ENCODE data around the gene SP2. TPM values are rescaled to one million over a fixed set of nuclear protein-coding genes. Genes with fewer than 3 reads are reported as not detected.

The SP2 gene
- total RNA-seq, 2 donors from 2014 or later = 18.1 to 21.6 TPM

DNA sequence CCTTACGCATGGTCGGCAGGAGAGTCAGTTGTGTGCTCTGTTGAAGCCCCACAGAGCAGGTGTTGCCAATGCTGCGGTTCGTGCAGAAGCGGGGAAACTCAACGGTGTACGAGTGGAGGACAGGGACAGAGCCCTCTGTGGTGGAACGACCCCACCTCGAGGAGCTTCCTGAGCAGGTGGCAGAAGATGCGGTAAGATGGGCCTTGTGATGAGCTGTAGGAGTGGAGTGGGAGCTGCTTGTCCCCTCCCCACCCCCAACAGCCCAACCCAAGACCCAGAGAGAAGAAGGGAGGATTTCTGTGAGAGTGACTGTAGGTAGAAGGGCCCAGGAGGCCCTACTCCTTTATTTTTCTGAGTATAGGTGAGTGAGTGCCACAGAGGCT lies 79.8 kb downstream of the SP2 start:
- TF ChIP-seq, protein P1, sequence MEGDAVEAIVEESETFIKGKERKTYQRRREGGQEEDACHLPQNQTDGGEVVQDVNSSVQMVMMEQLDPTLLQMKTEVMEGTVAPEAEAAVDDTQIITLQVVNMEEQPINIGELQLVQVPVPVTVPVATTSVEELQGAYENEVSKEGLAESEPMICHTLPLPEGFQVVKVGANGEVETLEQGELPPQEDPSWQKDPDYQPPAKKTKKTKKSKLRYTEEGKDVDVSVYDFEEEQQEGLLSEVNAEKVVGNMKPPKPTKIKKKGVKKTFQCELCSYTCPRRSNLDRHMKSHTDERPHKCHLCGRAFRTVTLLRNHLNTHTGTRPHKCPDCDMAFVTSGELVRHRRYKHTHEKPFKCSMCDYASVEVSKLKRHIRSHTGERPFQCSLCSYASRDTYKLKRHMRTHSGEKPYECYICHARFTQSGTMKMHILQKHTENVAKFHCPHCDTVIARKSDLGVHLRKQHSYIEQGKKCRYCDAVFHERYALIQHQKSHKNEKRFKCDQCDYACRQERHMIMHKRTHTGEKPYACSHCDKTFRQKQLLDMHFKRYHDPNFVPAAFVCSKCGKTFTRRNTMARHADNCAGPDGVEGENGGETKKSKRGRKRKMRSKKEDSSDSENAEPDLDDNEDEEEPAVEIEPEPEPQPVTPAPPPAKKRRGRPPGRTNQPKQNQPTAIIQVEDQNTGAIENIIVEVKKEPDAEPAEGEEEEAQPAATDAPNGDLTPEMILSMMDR (IDR thresholded peaks at IDR 0.05) = no peak
- peaks cover 20% of the 10 kb centered on the region for H3K36me3 ChIP-seq
- intact Hi-C loops (cut with DNase I) = loop anchor here (10.0 kb wide), 1 partner anchor 131 kb away; the partner anchor contains the start of gene SCRN2

DNA sequence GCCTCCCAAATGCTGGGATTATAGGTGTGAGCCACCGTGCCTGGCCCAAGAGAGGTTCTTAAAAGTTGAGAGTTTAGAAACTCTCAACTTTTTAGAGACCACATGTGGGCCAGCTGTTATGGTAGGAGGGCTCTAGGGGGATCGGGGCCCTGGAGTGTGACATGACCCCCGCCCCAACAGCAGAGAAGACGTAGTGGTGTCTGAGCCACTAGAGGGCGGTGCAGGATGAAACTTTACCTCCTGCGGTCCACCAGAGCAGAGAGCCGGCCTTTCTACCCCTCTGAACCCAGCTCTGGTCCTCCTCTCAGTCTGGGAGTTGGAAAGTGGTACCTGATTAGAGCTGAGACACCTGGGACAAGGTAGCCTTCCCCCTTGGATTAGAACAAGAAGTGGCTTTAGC lies 82.3 kb downstream of the SP2 start:
- Histone ChIP-seq H3K9me3 (no peaks in the 10 kb centered on the region), H3K36me3 (peaks cover 24% of the 10 kb centered on the region), H3K27me3 (no peaks in the 10 kb centered on the region), H3K4me3 (no peak overlapping the region), H3K9ac (ENCODE audit: low read depth in 2 of 2, low read length in 2 of 2) (no peak overlapping the region), H3K27ac (no peak overlapping the region), H3K4me1 (no peaks in the 10 kb centered on the region)
- intact Hi-C loops (cut with DNase I) = loop anchor here (2.0 to 10.0 kb wide), 2 partner anchors 38 to 134 kb away; partner anchors contain the start of gene SCRN2
- TF ChIP-seq, protein P1 (IDR thresholded peaks at IDR 0.05) = peak; percentile 60
- no peak for DNase-seq

More for the DNA sequence above, 79.8 kb downstream of the SP2 start:
- no peaks in the 10 kb centered on the region for H3K27me3 ChIP-seq
- H3K9ac ChIP-seq (ENCODE audit: low read depth in 2 of 2, low read length in 2 of 2) = no peak overlapping the region
- H3K9me3 ChIP-seq = no peaks in the 10 kb centered on the region
- DNase-seq = no peak
- H3K4me1 ChIP-seq = no peaks in the 10 kb centered on the region
- H3K4me3 ChIP-seq = no peak overlapping the region
- no peak overlapping the region for H3K27ac ChIP-seq

Other genes starting within 250 kb of the SP2 start
- gene KPNB1, start 246.3 kb upstream of the SP2 start, total RNA-seq = 100 to 1,000 TPM; 247 to 356 TPM
- gene TBKBP1, start 202.1 kb upstream of the SP2 start, total RNA-seq = 1 to 10 TPM; 1.3 to 2.9 TPM
- gene TBX21, start 163.0 kb upstream of the SP2 start, total RNA-seq = under 1 TPM; 0.40 to 0.49 TPM
- 10 to 100 TPM; 34.8 to 93.6 TPM for gene OSBPL7, start 74.4 kb upstream of the SP2 start, total RNA-seq
- gene MRPL10, start 64.7 kb upstream of the SP2 start, total RNA-seq = 10 to 100 TPM; 32.2 to 50.8 TPM
- gene LRRC46, start 64.6 kb upstream of the SP2 start, total RNA-seq = under 1 TPM; 0.20 to 0.21 TPM
- 10 to 100 TPM; 36.8 to 40.0 TPM for gene SCRN2, start 55.0 kb upstream of the SP2 start, total RNA-seq
- 1 to 10 TPM; 8.7 to 8.8 TPM for gene SP6, start 45.1 kb upstream of the SP2 start, total RNA-seq
- 10 to 100 TPM; 18.1 to 70.5 TPM for gene PNPO, start 45.3 kb downstream of the SP2 start, total RNA-seq
- gene PRR15L, start 61.6 kb downstream of the SP2 start, total RNA-seq = 100 to 1,000 TPM; 223 to 259 TPM
- gene CDK5RAP3, start 74.9 kb downstream of the SP2 start, total RNA-seq = 100 to 1,000 TPM; 131 to 172 TPM
- gene COPZ2, start 141.6 kb downstream of the SP2 start, total RNA-seq = 1 to 10 TPM; 4.3 to 9.9 TPM
- 100 to 1,000 TPM; 158 to 264 TPM for gene NFE2L1, start 152.1 kb downstream of the SP2 start, total RNA-seq
- gene CBX1, start 205.2 kb downstream of the SP2 start, total RNA-seq = 10 to 100 TPM; 32.3 to 53.0 TPM
- gene SNX11, start 211.5 kb downstream of the SP2 start, total RNA-seq = 10 to 100 TPM; 18.7 to 24.4 TPM